Activated CD4-positive, CD25-positive, alpha-beta regulatory T cell (primary cell): ENCODE measurements around the gene PARP16.
"Not testable (repeated sequence)": the region's sequence is repeated elsewhere in the genome, so short reads cannot be mapped to it uniquely, and the experiment has no call there.

ENCODE experiments used
- DNase-seq, 4 experiments: peaks; one replicate each; lab custom pipeline; 2025; lab: John Stamatoyannopoulos, UW

Gene PARP16

GRCh38 chr15:65233696-65234095 is 53.0 kb downstream of the PARP16 start:
- no peak for DNase-seq

GRCh38 chr15:65232520-65232919 is 54.2 kb downstream of the PARP16 start:
- no peak for DNase-seq

DNA sequence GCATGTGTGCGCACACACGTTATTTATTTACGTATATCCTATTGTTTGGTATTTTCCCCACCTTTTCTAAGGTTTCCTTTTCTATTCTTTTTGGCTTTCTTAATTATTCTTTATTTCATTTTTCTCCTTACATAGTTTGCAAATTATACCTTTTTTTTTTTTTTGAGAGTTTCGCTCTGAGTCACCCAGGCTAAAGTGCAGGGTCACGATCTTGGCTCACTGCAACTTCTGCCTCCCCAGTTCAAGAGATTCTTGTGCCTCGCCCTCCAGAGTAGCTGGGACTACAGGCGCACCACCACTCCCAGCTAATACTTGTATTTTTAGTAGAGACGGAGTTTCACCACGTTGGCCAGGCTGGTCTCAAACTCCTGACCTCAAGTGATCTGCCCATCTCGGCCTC is 55.4 kb downstream of the PARP16 start:
- DNase-seq, result no peak

- not testable (repeated sequence) for DNase-seq
These were observed 59.8 kb downstream of the PARP16 start for GRCh38 chr15:65226901-65227300.

DNA sequence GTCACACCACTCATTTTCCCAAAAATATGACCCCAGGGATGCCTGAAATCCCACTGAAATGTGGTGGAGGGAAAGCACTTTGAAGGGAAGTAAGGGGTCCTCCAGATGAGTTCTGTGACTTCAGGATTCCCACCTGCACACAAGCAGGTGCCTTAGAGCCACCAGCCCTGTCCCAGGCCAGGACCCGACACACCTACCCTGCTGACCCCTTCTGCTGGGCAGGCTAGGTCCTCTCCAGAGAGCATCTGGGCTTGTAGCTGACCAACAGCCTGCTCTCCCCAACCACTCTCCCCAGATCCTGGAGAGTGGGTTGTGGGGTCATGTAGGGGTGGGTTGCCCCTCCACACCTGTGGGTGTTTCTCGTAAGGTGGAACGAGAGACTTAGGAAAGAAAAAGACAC is 60.5 kb downstream of the PARP16 start:
- DNase-seq, result no peak

GRCh38 chr15:65223996-65224395 is 62.7 kb downstream of the PARP16 start:
- no peak for DNase-seq

GRCh38 chr15:65222891-65223290 is 63.8 kb downstream of the PARP16 start:
- DNase-seq, result no peak

DNA sequence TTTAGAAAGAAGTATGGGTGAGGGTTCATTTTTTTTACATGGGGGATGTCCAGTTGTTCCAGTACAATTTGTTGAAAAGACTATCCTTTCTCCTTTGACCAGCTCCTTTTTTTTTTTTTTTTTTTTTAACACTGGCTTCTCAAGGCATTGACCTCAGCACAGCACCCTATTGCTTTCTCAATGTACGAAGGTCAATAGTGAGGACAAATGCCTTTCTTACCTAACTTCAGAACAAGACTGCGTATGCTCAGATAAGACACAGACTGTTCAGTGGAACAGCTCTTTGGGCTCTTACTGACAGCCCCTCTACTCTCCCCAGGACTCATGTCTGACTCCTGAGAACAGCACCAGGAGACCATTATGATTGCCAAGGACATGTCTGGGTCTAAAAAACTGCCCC is 65.0 kb downstream of the PARP16 start:
- no peak for DNase-seq

- no peak for DNase-seq
These were observed 67.5 kb downstream of the PARP16 start for GRCh38 chr15:65219137-65219536.

- no peak for DNase-seq
These were observed 68.9 kb downstream of the PARP16 start for GRCh38 chr15:65217526-65218482.

DNA sequence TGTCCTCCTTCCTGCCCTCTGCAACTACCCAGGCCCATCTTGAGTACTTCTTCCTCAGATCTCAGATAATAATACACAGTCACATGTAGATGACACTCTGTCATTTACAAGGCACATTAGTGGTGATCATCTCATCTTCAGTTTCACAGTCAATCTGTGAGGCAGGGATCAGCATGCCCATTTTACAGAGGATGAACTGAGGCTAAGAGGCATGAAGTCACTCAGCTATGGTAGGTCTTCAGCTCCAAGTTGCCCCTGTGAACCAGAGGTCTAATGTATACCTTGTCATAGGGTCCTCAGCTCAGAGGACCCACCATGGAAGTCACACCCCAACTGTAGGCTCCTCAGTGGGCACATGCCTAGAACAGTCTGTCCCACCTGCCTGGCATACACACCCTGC is 71.2 kb downstream of the PARP16 start:
- no peak for DNase-seq

DNA sequence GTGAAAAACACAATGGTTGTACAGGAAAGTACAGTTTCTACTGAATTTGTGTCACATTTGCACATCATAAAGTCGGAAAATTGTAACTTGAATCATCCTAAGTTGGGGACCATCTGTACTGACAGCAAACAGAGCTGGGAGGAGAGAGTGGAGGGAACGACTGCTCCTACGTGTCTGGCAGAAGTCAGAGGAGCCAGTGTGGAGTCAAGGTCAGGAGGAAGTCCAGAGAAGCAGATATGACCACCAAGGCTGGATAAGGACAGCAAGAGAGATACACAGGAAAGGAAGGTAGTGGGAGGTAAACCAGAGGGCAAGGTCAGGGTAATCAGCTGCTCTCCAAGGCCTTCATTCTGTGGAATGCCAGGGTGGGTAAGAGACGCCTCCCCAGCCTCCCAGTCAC is 72.7 kb downstream of the PARP16 start:
- DNase-seq, result no peak

- DNase-seq, result no peak
These were observed 73.4 kb downstream of the PARP16 start for GRCh38 chr15:65213241-65213640.

DNA sequence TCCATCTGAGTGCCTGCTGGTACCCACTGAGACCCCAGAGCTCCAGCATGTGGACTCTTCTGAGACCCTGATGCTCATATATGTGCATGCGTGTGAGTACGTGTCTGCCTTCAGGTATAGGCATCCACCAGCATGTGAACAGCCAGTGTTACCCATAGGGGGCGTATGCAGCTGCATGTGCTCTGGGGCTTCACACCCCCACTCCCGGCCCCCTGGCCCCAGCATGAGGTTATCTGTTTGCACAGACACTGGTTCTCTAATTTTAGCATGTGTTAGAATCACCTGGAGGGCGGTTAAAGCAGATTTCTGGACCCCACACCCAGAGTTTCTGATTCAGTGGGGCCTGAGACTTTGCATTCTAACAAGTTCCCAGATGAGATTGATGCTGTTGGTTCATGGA is 74.6 kb downstream of the PARP16 start:
- peak in 1 of 4 experiments; percentile 8 for DNase-seq

DNA sequence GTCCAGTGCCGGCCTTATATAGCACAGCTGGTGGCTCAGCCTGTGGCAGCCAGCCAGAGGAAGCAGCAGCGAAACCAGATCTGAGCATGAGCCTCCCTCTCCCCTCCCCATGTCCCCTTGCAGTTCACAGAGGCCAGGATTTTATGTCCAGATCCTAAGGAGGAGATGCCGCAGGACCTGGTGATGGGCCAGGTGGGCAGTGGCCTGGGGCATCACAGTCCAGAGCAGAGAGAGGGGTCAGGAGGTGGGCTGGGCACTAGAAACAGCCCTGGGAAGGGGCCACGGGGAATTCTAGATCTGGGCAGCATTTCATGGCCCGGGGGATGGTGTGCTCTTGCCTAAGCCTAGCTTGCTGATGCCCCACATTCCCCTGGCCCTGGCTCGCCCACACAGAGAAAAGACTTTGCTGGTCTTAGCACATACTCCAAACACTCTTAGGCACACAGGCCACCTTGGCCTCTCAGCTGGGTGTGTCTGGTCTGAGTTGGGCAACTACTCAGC is 75.2 kb downstream of the PARP16 start:
- no peak for DNase-seq

- no peak for DNase-seq
These were observed 75.8 kb downstream of the PARP16 start, which contains the start of gene CILP for GRCh38 chr15:65210770-65211481. CILP (minus strand) TSS chr15:65211473; CDS start chr15:65209755, 1,718 bp downstream.

GRCh38 chr15:65209701-65210643 is 76.7 kb downstream of the PARP16 start:
- DNase-seq, result no peak

- no peak for DNase-seq
These were observed 78.0 kb downstream of the PARP16 start for GRCh38 chr15:65208647-65209046.
